Testis (tissue), 3 donors: ENCODE results near the gene C21orf91. TPM values are rescaled to one million over a fixed set of nuclear protein-coding genes. Genes with fewer than 3 reads are reported as not detected.

Source experiments
- DNase-seq: peaks from one replicate; pipeline ENCODE4 v3.0.0-alpha.2; 2019
- H3K27ac ChIP-seq, 2 donors: fragments of 200-600 bp; sonication (generic); one replicate each; pipeline ENCODE4 v1.5.1; 2019
- H3K27me3 ChIP-seq: fragments of 200-600 bp; sonication (generic); one replicate; pipeline ENCODE4 v1.5.1; 2019
- H3K36me3 ChIP-seq: fragments of 200-600 bp; sonication (generic); one replicate; pipeline ENCODE4 v1.5.1; 2017; ENCODE audit warnings: low read depth; ENCODE audit errors: missing control alignments
- H3K4me1 ChIP-seq: fragments of 200-600 bp; sonication (generic); one replicate; pipeline ENCODE4 v1.5.1; 2019
- H3K4me3 ChIP-seq, 2 donors: fragments of 200-600 bp; sonication (generic); one replicate each; pipeline ENCODE4 v1.5.1; 2017 to 2019
- H3K9me3 ChIP-seq: fragments of 200-600 bp; sonication (generic); one replicate; pipeline ENCODE4 v1.5.1; 2017
- CTCF ChIP-seq, 3 experiments: fragments of 450-650 bp in 2 of 3; fragments of 200-600 bp in 1 of 3; sonication (generic) in 1 of 3; IDR thresholded peaks; one replicate each; pipeline ENCODE4 v1.5.1; 2016 to 2019; ENCODE audit warnings: antibody characterized with exemption in 3 of 3, mild to moderate bottlenecking in 2 of 3, moderate library complexity in 1 of 3
- POLR2A ChIP-seq: fragments of 450-650 bp; IDR thresholded peaks from one replicate; pipeline ENCODE4 v1.6.1; 2017; ENCODE audit warnings: antibody characterized with exemption, mild to moderate bottlenecking, moderate library complexity
- WGBS, 2 donors: methylation state at CpG; one replicate each; pipeline ENCODE4 v1.1.5; 2018; 5-methylcytosine and 5-hydroxymethylcytosine counted together
- intact Hi-C: fragments of 100-400 bp; cut with DNase I; formaldehyde crosslinking; loops from one replicate; pipeline ENCODE4 v1.15.1; 2023; ENCODE audit warnings: low total_unique reads
- polyA plus RNA-seq: library from polyadenylated mRNA; stranded (reverse); fragments of 350-450 nt; fragmentation: Illumina TruSeq; extraction: RNeasy Lipid Tissue Mini Kit (QIAGEN cat#74804); gene quantifications from one replicate; pipeline ENCODE4 v1.2.3, GENCODE V29; 2014; ENCODE audit warnings: low read depth, low replicate concordance; ENCODE audit not compliant: insufficient read depth
- total RNA-seq, 2 donors: library from RNA; depleted of rRNA; stranded (reverse); fragments of >200 nt; gene quantifications; one replicate each; pipeline ENCODE4 v1.2.3, GENCODE V29; 2016

Gene C21orf91
- total and polyA plus RNA-seq, 3 donors from 2014 or later: 37.0 to 44.4 (median 40.7) TPM

- no peak overlapping the region for H3K4me3 ChIP-seq
- no peaks in the 10 kb centered on the region for H3K36me3 ChIP-seq
These were observed 23.1 kb downstream of the C21orf91 start for GRCh38 chr21:17796037-17796403.

GRCh38 chr21:17795146-17796036, 23.8 kb downstream of the C21orf91 start:
- Histone ChIP-seq H3K4me1 (peaks cover 3% of the 10 kb centered on the region), H3K9me3 (no peaks in the 10 kb centered on the region), H3K36me3 (no peaks in the 10 kb centered on the region), H3K27me3 (no peaks in the 10 kb centered on the region), H3K27ac (no peak overlapping the region), H3K4me3 (no peak overlapping the region)
- no peak for TF ChIP-seq CTCF (IDR thresholded peaks at IDR 0.05)
- no peak for TF ChIP-seq POLR2A
- WGBS, 2 donors: 89 to 95% methylated on average over 6 of the region's 6 CpGs
- intact Hi-C loops: no loop called here
- DNase-seq: no peak

More at GRCh38 chr21:17796037-17796403, 23.1 kb downstream of the C21orf91 start:
- Histone ChIP-seq H3K4me1 (peaks cover 3% of the 10 kb centered on the region), H3K9me3 (no peaks in the 10 kb centered on the region), H3K27me3 (no peaks in the 10 kb centered on the region), H3K27ac (no peak overlapping the region)
- no peak for TF ChIP-seq POLR2A
- no peak for TF ChIP-seq CTCF (IDR thresholded peaks at IDR 0.05)
- intact Hi-C loops: no loop called here
- no peak for DNase-seq
- WGBS, 2 donors: 76 to 90% methylated on average over 1 of the region's 1 CpG

- no peak overlapping the region for H3K4me3 ChIP-seq
- H3K27ac ChIP-seq: no peak overlapping the region
- no peaks in the 10 kb centered on the region for H3K27me3 ChIP-seq
- peaks cover 3% of the 10 kb centered on the region for H3K4me1 ChIP-seq
- TF ChIP-seq POLR2A (no peak), CTCF (IDR thresholded peaks at IDR 0.05) (no peak)
- DNase-seq: no peak
- 78 to 91% methylated on average over 4 of the region's 4 CpGs for WGBS, 2 donors
- intact Hi-C loops: no loop called here
- H3K36me3 ChIP-seq: no peaks in the 10 kb centered on the region
- no peaks in the 10 kb centered on the region for H3K9me3 ChIP-seq
These were observed 24.5 kb downstream of the C21orf91 start for GRCh38 chr21:17794518-17795145.

GRCh38 chr21:17793246-17794123, 25.7 kb downstream of the C21orf91 start:
- H3K9me3 ChIP-seq: no peaks in the 10 kb centered on the region
- peak overlapping the region in 1 of 2 donors; percentile 57 for H3K27ac ChIP-seq
- no peaks in the 10 kb centered on the region for H3K36me3 ChIP-seq
- 72 to 77% methylated on average over 9 of the region's 9 CpGs for WGBS, 2 donors
- H3K4me1 ChIP-seq: no peaks in the 10 kb centered on the region
- DNase-seq: no peak
- TF ChIP-seq CTCF (IDR thresholded peaks at IDR 0.05) (no peak), POLR2A (no peak)
- peak overlapping the region in 1 of 2 donors; percentile 5 for H3K4me3 ChIP-seq
- H3K27me3 ChIP-seq: no peaks in the 10 kb centered on the region
- intact Hi-C loops: no loop called here
